ENCODE measurements around the gene URGCP.

Gene URGCP

DNA sequence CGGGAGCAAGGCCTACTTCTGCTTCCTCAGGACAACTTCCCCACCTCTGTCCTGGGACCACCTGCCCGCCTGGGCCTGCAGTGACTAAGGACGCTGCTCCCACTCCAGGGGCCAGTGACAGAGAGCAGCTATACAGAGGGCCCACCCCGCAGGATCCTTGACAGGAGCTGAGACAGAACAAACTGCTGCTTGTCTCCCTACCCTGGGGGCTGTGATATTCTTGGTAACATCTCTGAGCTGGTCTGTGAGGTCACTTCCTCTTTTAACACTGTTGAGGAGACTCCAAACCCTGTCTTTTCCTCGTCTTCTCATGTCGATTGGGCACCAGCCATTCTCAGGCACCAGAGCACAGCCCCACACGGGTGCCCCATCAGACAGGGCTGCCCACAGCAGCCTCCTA lies 30.2 kb downstream of the URGCP start:
- DNase-seq (ENCODE audit: low read depth in 2 of 2) = no peak

DNA sequence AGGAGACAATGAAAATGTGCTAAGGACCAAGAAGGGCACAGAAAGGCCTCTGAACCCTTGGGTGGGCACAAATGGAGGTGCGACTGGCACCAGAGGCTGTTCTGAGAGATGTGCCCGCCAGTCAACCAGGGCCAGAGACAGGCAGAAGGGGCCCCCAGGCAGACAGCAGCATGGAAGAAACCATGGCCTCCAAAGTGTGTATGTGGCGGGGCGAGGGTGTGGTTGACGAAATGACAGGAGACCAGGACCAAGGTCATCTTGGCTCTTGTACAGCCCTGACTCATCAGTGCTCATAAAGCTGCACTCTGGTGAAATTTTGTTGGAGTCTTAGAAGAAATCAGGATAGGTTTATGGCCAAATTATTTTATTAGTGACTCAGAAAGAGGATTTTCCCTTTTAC lies 33.1 kb downstream of the URGCP start:
- no peak for DNase-seq (ENCODE audit: low read depth in 2 of 2)

DNA sequence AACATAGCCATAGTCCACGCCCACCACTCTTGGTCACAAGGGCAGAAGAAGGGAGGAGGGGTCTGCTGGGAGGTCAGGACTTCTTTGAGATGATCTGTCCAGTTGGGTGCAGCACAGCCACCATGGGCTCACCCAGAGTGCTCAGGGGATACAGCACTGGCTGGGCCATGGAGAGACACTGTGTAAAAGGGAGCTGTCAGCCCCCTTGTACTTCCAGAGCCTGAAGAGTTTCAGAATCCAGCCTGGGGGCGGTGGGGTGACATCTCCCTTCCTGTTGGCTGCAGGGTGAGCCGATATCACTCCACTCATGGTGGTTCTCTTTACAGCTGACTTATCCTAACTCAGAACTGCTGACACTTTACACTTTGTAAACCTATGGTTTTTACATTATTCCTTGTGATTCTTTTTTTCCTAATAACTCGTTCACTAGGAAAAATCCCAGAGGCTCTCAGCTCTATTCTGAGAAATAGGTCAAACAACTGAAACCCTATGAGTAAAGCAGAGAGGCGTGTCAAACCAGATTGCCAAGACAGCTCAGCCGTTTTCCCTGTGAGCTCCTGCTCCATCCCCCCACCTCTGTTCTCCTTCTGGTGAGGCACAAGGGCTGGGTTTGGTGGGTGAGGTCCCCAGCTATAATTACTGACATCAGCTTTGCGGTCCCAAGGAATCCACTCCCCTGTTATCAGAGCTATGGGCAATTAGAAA lies 33.8 kb downstream of the URGCP start:
- DNase-seq (ENCODE audit: low read depth in 2 of 2) = no peak

- no peak for DNase-seq (ENCODE audit: low read depth in 2 of 2)
Observed at GRCh38 chr7:43871064-43871463, 35.3 kb downstream of the URGCP start.

- no peak for DNase-seq (ENCODE audit: low read depth in 2 of 2)
Observed at GRCh38 chr7:43870316-43870715, 36.1 kb downstream of the URGCP start.

DNA sequence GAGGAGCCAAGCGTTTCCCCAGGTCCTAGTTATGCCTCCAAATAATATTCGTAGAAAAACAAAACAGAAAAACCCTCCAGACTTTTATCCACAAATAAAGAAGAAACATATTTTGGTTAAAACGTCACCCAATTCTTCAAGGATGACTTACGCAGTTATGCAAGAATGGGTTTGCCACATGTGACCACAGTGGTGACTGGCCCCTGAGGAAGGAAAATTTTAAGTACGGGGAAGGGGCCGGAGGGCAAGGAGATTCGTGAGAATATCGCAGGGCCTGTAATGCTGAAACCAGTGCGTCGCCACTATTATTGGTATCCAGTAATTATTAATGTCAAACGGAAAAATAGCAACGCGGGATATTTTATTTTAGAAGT lies 36.5 kb downstream of the URGCP start:
- peak in 1 of 2 experiments; percentile 12 for DNase-seq (ENCODE audit: low read depth in 2 of 2)

DNA sequence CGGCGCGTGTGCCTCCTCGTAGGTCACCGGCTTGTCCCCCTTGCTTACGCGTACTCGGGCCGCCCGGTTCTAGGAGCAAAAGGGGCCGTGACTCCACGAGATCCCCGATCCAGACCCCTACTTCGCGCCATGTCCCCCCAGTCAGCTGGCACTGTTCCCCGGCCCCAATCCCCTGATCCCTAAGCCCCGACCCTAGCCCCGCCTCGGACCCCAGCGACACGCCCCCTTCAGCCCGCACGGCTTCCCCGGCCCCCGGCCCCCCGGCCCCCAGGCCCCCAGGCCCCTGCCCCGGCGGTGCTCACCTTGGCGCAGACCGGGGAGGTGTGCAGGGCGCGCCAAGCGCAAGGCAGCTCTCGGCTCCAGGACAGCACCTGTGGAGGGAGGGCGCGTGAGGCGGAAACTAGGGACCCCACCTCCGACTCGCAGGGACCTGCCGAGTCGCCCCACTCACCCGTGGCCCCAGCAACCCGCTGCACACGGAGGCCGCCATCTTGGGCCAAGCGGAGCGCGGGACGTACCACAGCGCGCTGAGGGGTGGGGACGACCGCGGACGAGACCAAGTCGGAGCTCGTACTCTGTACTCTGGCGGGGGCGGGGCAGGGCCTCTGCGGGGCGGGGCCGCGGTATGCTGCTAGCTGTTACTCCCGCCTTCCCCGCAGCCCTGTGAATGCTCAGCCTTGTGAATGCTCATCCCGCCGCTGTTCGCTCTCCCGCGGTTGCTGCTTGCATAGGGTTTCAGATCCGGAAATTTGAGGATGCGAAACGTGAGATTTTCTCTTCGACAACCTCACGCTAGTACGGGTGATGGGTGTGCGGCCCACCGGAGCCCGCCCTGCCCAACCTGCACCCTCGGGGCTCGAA lies 37.2 kb downstream of the URGCP start, which contains the start of gene MRPS24:
Gene MRPS24 (minus strand): TSS at position 512 of the 861 bp plus-strand sequence. CDS start 22 bp downstream, at position 490.
- DNase-seq (ENCODE audit: low read depth in 2 of 2) = peak; percentile 85 to 96

DNA sequence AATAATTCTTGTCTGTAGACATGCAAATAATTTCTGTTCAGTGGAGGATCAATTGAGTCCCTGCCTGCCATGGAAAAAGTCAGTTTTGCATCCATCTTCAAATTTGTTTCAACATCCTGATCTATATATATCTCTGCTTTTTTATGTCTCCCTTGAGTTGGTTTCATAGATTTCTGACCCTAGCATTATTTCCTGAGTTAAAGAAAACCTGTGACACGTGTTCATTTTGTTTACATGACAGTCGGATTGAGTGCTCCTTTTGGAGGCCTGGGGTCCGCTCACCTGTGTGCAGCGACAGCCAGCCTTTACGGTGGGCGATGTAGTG lies 37.8 kb downstream of the URGCP start:
- DNase-seq (ENCODE audit: low read depth in 2 of 2) = no peak

- no peak for DNase-seq (ENCODE audit: low read depth in 2 of 2)
Observed at GRCh38 chr7:43868181-43868580, 38.2 kb downstream of the URGCP start.

DNA sequence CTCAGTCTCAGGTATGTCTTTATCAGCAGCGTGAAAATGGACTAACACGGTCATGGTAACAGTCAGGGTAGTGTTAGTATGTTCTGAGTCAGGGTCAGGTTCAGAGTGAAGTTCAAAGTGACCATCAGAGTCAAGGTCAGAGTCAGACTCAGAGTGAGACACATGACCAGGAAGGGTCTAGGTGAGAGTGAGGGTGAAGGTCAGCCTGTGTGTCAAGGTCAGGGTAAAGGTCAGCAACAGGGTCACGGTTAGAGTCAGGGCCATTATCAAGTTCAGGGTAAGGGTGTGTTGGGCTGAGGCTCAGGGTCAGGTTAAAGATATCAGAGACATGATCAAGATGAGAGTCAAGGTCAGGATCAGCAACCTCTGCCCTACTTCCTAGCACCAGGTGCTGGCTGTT lies 41.1 kb downstream of the URGCP start:
- no peak for DNase-seq (ENCODE audit: low read depth in 2 of 2)

DNA sequence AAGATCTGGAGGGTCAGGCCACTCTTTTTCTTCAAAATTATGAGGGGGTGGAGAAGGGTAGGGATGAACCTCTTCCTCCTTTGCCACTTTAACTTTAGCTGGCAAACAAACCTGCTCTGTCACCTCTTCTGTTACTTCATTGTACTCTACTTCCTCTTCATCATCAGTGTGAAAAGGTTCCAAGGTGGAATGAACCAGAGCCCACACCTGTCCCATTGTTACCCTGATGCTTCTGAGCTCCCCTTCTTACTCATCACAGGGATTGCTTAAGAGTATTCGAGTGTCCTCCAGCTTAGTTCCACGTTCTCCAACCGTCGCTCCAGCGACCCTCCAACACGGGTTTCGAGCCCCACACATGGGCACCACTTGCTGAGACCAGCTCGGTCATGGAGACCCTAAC lies 42.3 kb downstream of the URGCP start:
- no peak for DNase-seq (ENCODE audit: low read depth in 2 of 2)

- no peak for DNase-seq (ENCODE audit: low read depth in 2 of 2)
Observed at GRCh38 chr7:43856996-43857395, 49.4 kb downstream of the URGCP start.

GRCh38 chr7:43856316-43856715 lies 50.1 kb downstream of the URGCP start:
- no peak for DNase-seq (ENCODE audit: low read depth in 2 of 2)

DNA sequence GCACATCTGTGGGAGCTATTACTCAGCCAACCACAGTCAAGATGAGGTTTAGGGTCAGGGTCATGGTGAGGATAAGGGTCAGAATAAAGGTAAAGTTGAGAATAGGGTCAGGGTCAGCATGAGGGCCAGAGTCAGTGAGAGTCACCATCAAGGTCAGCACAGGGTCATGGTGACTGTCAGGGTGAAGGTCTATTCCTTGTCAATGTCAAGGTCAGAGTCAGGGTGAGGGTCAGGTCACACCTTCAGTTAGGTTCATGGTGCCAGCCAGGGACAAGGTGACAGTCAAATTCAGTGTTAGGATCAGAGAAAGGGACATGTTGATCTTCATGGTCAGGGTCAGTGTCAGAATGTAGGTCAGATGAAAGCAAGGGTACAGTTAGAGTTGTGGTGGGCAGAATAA lies 51.2 kb downstream of the URGCP start:
- DNase-seq (ENCODE audit: low read depth in 2 of 2) = no peak

DNA sequence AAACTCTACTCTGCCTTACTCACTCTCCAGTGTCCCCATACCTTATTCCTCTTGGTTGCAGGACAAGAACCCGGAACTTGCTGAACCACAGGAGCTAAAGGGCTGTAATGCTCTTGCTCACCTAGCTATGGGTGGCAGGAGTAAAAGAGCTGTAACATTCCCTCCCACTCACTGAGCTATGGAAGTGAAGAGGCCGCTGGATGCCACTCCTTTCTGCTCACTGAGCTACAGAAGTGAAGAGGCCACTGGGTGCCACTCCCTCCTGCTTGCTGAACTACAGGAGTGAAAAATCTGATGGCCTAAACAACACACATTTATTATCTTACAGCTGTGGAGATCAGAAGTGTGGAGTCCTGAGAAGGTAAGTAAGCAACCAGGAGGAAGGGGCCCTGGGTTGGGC lies 54.6 kb downstream of the URGCP start:
- DNase-seq (ENCODE audit: low read depth in 2 of 2) = no peak

- no peak for DNase-seq (ENCODE audit: low read depth in 2 of 2)
Observed at GRCh38 chr7:43850348-43851116, 55.9 kb downstream of the URGCP start.

- DNase-seq (ENCODE audit: low read depth in 2 of 2) = no peak
Observed at GRCh38 chr7:43849047-43849446, 57.3 kb downstream of the URGCP start.

GRCh38 chr7:43847496-43847895 lies 58.9 kb downstream of the URGCP start:
- DNase-seq (ENCODE audit: low read depth in 2 of 2) = no peak

- no peak for DNase-seq (ENCODE audit: low read depth in 2 of 2)
Observed at GRCh38 chr7:43844662-43845061, 61.7 kb downstream of the URGCP start.

DNA sequence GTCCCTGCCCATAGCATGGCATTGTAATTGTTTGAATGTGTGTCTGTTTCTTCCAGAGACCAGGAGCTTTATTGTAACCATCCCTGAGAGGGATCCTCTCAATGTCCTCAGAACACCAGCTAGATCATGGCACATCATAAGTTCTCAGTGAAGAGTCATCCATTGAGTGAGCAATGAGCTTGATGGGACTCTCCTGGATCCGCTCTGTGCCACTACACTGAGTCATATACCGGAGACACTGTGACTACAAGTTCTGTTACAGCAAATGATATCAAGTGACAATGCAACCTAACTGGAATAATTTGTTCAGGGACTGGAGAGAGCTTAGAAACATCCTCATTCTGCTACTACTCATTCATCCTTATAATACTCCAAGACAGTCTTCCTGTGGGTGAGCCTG lies 62.1 kb downstream of the URGCP start:
- DNase-seq (ENCODE audit: low read depth in 2 of 2) = no peak

GRCh38 chr7:43843296-43843695 lies 63.1 kb downstream of the URGCP start:
- no peak for DNase-seq (ENCODE audit: low read depth in 2 of 2)

DNA sequence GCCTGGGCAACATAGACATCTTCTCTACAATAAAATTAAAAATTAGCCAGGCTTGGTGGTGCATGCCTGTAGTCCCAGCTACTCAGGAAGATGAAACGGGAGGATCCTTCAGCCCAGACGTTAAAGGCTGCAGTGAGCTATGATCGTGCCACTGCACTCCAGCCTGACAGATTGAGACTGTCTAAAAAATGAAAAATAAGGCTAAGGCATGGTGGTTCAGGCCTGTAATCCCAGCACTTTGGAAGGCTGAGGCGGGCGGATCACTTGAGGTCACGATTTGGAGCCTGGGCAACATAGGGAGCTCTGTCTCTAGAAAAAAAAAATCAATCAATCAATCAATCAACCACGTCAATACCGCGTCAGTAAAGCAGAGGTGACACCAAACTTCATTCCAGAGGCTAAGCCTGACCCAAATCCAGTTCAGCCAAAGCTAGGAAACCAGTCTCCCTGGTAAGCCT lies 68.2 kb downstream of the URGCP start:
- no peak for DNase-seq (ENCODE audit: low read depth in 2 of 2)
